Mammary epithelial cell (primary cell): ENCODE data around the gene MEGF6.

Source experiments
- CTCF ChIP-seq, 2 donors: IDR thresholded peaks in 1 of 2; conservative IDR thresholded peaks in 1 of 2; 2 replicates each; pipeline ENCODE4 v1.5.1; 2011 to 2012; ENCODE audit warnings: inconsistent platforms in 2 of 2, low read length in 2 of 2, mild to moderate bottlenecking in 2 of 2, control low read depth in 1 of 2, low read depth in 1 of 2; ENCODE audit not compliant: insufficient read depth in 1 of 2; ENCODE audit errors: extremely low read depth in 1 of 2
- EZH2 ChIP-seq: IDR thresholded peaks from 2 replicates; pipeline ENCODE4 v1.6.1; 2012; ENCODE audit warnings: low read length, inconsistent platforms, borderline replicate concordance

- TF ChIP-seq CTCF (conservative IDR thresholded peaks at IDR 0.05 in 1 of 2, IDR thresholded peaks at IDR 0.05 in 1 of 2; ENCODE audit: extremely low read depth in 1 of 2, insufficient read depth in 1 of 2, low read depth in 1 of 2, low read length in 2 of 2), result no peak
- TF ChIP-seq EZH2, result no peak
Measured at GRCh38 chr1:3563125-3563524, 48.2 kb downstream of the MEGF6 start.
